Measurements from ENCODE around the gene GSTP1.
A peak's percentile ranks its signal among the peaks of the same experiment; 100 is the strongest.
"Not testable (repeated sequence)": the region's sequence is repeated elsewhere in the genome, so short reads cannot be mapped to it uniquely, and the experiment has no call there.

Gene GSTP1

DNA sequence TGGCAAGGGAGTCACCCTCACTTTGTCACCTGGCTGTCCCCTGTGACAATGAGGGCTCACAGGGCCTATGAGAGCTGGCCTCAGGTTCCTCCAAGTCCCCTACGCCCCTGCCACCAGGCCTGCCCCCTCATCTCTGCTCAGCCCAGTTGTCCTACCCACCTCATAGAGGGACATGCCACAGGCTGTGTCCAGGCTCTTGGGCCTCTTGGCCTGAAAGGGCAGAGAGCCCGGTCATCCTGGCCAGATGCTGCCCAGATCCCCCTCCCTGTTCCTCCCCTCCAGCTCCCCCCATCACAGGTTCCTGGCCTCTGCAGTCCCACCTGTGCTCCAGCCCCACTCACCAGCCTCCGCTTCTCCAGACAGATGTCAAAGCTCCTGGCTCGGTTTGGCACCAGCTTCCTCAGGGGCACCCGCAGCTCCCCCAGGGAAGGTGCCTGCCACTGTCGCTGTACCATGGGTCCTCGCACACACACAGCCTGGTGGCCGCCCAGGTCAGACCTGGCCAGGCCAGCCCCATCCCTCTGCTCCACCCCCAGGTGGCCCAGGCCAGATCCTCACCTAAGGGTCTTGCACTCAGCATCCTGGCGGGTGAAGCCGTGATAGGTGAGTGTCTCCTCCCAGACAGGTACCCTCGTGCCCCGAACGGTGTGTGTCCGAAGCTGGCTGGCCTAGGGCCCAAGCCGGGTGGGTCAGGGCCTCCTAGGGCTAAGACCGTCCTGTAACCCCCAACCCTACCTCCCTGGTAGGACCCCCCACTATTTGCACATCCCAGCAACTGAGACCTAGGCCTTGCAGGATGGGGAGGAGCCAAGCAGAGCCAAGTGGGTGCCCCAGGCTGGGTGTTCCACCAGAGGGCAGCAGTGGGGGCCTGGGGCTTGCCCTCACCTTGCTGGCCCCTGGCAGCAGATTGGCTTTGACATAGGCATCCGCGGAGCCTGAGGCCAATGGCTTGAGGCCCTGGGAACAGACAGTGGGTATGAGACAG lies 31.4 kb downstream of the GSTP1 start:
- no peak for TF ChIP-seq JUND (IDR thresholded peaks at IDR 0.05; ENCODE audit: low read depth)
- DNase-seq (ENCODE audit: low read depth in 1 of 2, low spot score in 1 of 2) = peak in 1 of 2 experiments; percentile 65
- in situ Hi-C loops (cut with HindIII; ENCODE audit: low pct_unique_long_range_greater_than_20kb, low sequenced_read_pairs) = no loop called here

- in situ Hi-C loops (cut with HindIII; ENCODE audit: low pct_unique_long_range_greater_than_20kb, low sequenced_read_pairs) = no loop called here
- DNase-seq (ENCODE audit: low read depth in 1 of 2, low spot score in 1 of 2) = no peak
- no peak for TF ChIP-seq JUND (IDR thresholded peaks at IDR 0.05; ENCODE audit: low read depth)
These were observed 32.3 kb downstream of the GSTP1 start for GRCh38 chr11:67615728-67616430.

DNA sequence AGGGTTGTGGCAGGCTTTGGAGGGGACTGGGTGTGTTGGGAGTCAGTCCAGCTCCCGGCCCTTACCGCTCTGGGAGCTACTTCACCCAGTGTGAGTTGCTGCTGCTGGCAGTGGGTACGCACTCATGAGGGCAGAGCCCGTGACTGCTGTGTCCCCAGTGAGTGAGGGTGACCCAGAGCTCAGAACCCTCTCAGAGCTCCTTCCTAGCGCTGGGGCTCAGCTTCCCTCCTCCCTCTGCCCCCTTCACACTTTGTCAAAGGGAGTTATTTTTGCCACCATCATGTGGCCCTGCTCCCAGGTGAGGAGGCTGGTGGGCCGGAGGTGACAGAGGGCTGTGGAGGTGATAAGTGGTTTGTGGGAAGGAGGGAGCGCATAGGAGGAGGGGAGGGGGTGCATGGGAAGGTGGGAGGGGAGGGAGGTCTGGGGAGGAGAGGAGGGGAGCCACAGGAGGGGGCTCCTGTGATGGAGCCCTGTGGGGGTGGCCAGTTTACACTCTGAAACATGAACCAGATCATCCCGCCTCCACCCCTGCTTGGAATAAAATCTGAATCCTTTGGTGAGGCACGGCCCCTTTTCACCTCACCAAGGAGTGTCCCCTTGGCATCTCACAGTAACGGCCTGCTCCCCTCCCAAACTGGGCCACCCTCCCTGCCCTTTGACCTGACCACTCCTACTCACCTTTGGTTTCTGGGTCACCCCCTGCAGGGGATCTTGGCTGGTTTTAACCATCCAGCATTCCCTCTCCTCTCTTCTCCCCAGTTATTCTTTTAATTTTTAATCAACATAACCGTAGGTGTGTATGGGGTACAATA lies 33.0 kb downstream of the GSTP1 start:
- no peak for TF ChIP-seq JUND (IDR thresholded peaks at IDR 0.05; ENCODE audit: low read depth)
- in situ Hi-C loops (cut with HindIII; ENCODE audit: low pct_unique_long_range_greater_than_20kb, low sequenced_read_pairs) = no loop called here
- DNase-seq (ENCODE audit: low read depth in 1 of 2, low spot score in 1 of 2) = no peak

GRCh38 chr11:67617243-67617953 lies 33.8 kb downstream of the GSTP1 start:
- TF ChIP-seq JUND (IDR thresholded peaks at IDR 0.05; ENCODE audit: low read depth) = no peak
- no peak for DNase-seq (ENCODE audit: low read depth in 1 of 2, low spot score in 1 of 2)
- in situ Hi-C loops (cut with HindIII; ENCODE audit: low pct_unique_long_range_greater_than_20kb, low sequenced_read_pairs) = no loop called here

DNA sequence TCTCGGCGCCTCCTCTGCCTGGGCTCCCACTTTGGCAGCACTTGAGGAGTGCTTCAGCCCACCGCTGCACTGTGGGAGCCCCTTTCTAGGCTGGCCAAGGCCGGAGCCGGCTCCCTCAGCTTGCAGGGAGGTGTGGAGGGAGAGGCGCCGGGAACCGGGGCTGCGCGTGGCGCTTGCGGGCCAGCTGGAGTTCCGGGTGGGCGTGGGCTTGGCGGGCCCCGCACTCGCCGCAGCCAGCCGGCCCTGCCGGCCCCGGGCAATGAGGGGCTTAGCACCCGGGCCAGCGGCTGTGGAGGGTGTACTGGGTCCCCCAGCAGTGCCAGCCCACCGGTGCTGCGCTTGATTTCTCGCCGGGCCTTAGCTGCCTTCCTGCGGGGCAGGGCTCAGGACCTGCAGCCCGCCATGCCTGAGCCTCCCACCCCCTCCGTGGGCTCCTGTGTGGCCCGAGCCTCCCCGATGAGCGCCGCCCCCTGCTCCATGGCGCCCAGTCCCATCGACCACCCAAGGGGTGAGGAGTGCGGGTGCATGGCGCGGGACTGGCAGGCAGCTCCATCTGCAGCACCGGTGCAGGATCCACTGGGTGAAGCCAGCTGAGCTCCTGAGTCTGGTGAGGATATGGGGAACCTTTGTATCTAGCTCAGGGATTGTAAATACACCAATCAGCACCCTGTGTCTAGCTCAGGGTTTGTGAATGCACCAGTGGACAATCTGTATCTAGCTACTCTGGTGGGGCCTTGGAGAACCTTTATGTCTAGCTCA lies 35.5 kb downstream of the GSTP1 start:
- in situ Hi-C loops (cut with HindIII; ENCODE audit: low pct_unique_long_range_greater_than_20kb, low sequenced_read_pairs); DNase-seq (ENCODE audit: low read depth in 1 of 2, low spot score in 1 of 2): not testable (repeated sequence)

DNA sequence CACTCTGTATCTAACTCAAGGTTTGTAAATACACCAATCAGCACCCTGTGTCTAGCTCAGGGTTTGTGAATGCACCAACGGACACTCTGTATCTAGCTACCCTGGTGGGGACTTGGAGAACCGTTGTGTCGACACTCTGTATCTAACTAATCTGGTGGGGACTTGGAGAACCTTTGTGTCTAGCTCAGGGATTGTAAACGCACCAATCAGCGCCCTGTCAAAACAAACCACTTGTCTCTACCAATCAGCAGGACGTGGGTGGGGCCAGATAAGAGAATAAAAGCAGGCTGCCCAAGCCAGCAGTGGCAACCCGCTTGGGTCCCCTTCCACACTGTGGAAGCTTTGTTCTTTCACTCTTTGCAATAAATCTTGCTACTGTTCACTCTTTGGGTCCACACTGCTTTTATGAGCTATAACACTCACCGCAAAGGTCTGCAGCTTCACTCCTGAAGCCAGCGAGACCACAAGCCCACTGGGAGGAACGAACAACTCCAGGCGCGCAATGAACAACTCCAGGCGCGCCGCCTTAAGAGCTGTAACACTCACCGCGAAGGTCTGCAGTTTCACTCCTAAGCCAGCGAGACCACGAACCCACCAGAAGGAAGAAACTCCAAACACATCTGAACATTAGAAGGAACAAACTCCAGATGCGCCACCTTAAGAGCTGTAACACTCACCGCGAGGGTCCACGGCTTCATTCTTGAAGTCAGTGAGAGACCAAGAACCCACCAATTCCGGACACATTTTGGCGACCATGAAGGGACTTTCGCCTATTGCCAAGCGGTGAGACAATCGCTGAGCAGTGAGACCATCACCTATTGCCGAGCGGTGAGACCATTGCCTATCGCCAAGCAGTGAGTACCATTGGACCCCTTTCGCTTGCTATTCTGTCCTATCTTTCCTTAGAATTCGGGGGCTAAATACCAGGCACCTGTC lies 36.3 kb downstream of the GSTP1 start:
- in situ Hi-C loops (cut with HindIII; ENCODE audit: low pct_unique_long_range_greater_than_20kb, low sequenced_read_pairs); DNase-seq (ENCODE audit: low read depth in 1 of 2, low spot score in 1 of 2): not testable (repeated sequence)

GRCh38 chr11:67620621-67621020 lies 37.0 kb downstream of the GSTP1 start:
- in situ Hi-C loops (cut with HindIII; ENCODE audit: low pct_unique_long_range_greater_than_20kb, low sequenced_read_pairs) = not testable (repeated sequence)

GRCh38 chr11:67621928-67622327 lies 38.3 kb downstream of the GSTP1 start:
- in situ Hi-C loops (cut with HindIII; ENCODE audit: low pct_unique_long_range_greater_than_20kb, low sequenced_read_pairs); DNase-seq (ENCODE audit: low read depth in 1 of 2, low spot score in 1 of 2): not testable (repeated sequence)

More at GRCh38 chr11:67620621-67621020, 37.0 kb downstream of the GSTP1 start:
- not testable (repeated sequence) for DNase-seq (ENCODE audit: low read depth in 1 of 2, low spot score in 1 of 2)

GRCh38 chr11:67622905-67623304 lies 39.3 kb downstream of the GSTP1 start:
- in situ Hi-C loops (cut with HindIII; ENCODE audit: low pct_unique_long_range_greater_than_20kb, low sequenced_read_pairs); DNase-seq (ENCODE audit: low read depth in 1 of 2, low spot score in 1 of 2): not testable (repeated sequence)

- in situ Hi-C loops (cut with HindIII; ENCODE audit: low pct_unique_long_range_greater_than_20kb, low sequenced_read_pairs); DNase-seq (ENCODE audit: low read depth in 1 of 2, low spot score in 1 of 2): not testable (repeated sequence)
These were observed 40.2 kb downstream of the GSTP1 start for GRCh38 chr11:67623795-67624194.

- in situ Hi-C loops (cut with HindIII; ENCODE audit: low pct_unique_long_range_greater_than_20kb, low sequenced_read_pairs); DNase-seq (ENCODE audit: low read depth in 1 of 2, low spot score in 1 of 2): not testable (repeated sequence)
These were observed 42.7 kb downstream of the GSTP1 start for GRCh38 chr11:67626131-67626833.
